Activated T-cell treated with anti-CD3 and anti-CD28 coated beads, Interleukin-2, amount 50 U/mL, for 24 hours (primary cell): ENCODE measurements around the gene LRRC45.
A peak's percentile ranks its signal among the peaks of the same experiment; 100 is the strongest.

Experiments
- DNase-seq: peaks from one replicate; pipeline ENCODE4 v3.0.0-alpha.2; 2020
- H3K27ac Mint-ChIP-seq: 2 replicates; pipeline ENCODE4 v1.8.0; 2020; ENCODE audit warnings: mild to moderate bottlenecking, mixed read lengths
- H3K27me3 Mint-ChIP-seq: 2 replicates; pipeline ENCODE4 v1.8.0; 2020; ENCODE audit warnings: mixed read lengths
- H3K36me3 Mint-ChIP-seq: 2 replicates; pipeline ENCODE4 v1.8.0; 2020; ENCODE audit warnings: low read depth, mixed read lengths
- H3K4me1 Mint-ChIP-seq: 2 replicates; pipeline ENCODE4 v1.8.0; 2020; ENCODE audit warnings: low read depth, mixed read lengths
- H3K4me3 Mint-ChIP-seq: 2 replicates; pipeline ENCODE4 v1.8.0; 2020; ENCODE audit warnings: mild to moderate bottlenecking, moderate library complexity, mixed read lengths
- H3K9me3 Mint-ChIP-seq: 2 replicates; pipeline ENCODE4 v1.8.0; 2020; ENCODE audit warnings: mixed read lengths

Gene LRRC45

GRCh38 chr17:81999587-81999975 lies 23.5 kb upstream of the LRRC45 start:
- H3K36me3 Mint-ChIP-seq, result peaks cover 17% of the 10 kb centered on the region
- no peaks in the 10 kb centered on the region for H3K9me3 Mint-ChIP-seq
- no peak overlapping the region for H3K27ac Mint-ChIP-seq
- H3K27me3 Mint-ChIP-seq, result no peaks in the 10 kb centered on the region
- H3K4me1 Mint-ChIP-seq, result peaks cover 2% of the 10 kb centered on the region
- H3K4me3 Mint-ChIP-seq, result no peak overlapping the region
- no peak for DNase-seq

- H3K27me3 Mint-ChIP-seq, result no peaks in the 10 kb centered on the region
- H3K9me3 Mint-ChIP-seq, result no peaks in the 10 kb centered on the region
- peaks cover 2% of the 10 kb centered on the region for H3K4me1 Mint-ChIP-seq
- DNase-seq, result no peak
- no peak overlapping the region for H3K27ac Mint-ChIP-seq
- H3K4me3 Mint-ChIP-seq, result no peak overlapping the region
- peaks cover 14% of the 10 kb centered on the region for H3K36me3 Mint-ChIP-seq
Measured at GRCh38 chr17:81999976-82000802, 22.9 kb upstream of the LRRC45 start.

DNA sequence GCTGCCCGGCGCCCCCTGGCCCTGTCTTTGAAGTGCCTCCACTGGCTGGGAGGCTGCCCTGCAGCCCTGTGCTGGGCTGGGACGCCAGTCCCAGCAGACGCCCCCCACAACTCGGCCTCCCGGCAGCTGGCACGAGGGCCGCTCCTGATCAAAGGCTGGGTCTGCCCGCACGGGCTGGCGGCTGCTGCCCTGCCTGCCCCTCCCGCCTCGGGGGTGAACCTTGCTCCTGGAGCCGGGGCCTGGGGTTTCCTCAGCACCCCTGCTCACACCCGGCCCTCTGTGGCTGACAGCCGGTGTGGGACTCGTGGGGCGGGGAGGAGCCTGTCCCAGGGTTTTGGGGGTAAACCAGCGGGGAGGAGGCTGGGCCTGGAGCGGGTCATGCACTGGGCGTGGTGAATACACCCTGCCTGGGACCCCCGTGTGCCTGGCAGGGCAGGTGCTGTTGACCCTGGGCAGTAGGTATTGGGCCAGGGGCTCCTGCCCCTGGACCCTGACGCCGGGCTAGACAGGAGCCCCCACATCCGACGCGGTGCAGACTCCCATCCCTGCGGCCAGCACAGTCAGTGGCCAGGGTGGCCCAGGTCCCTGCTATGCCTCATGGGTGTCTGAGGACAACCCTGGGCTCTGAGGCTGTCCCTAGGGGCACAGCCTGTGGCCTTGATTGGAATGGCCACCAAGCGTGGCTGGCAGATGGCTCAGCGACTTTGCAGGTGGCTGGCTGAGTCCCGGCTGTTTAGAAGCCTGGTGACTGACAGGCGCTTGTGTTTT lies 22.1 kb upstream of the LRRC45 start:
- Mint-ChIP-seq H3K27me3 (no peaks in the 10 kb centered on the region), H3K27ac (no peak overlapping the region), H3K36me3 (peaks cover 12% of the 10 kb centered on the region), H3K4me3 (no peak overlapping the region), H3K4me1 (peaks cover 2% of the 10 kb centered on the region), H3K9me3 (no peaks in the 10 kb centered on the region)
- no peak for DNase-seq

GRCh38 chr17:82001571-82002056 lies 21.5 kb upstream of the LRRC45 start:
- H3K9me3 Mint-ChIP-seq, result no peaks in the 10 kb centered on the region
- no peaks in the 10 kb centered on the region for H3K27me3 Mint-ChIP-seq
- DNase-seq, result no peak
- H3K4me1 Mint-ChIP-seq, result peaks cover 2% of the 10 kb centered on the region
- H3K27ac Mint-ChIP-seq, result no peak overlapping the region
- no peak overlapping the region for H3K4me3 Mint-ChIP-seq
- peaks cover 9% of the 10 kb centered on the region for H3K36me3 Mint-ChIP-seq

- DNase-seq, result peak; percentile 55
- H3K27me3 Mint-ChIP-seq, result no peaks in the 10 kb centered on the region
- peak overlapping the region; percentile 40 for H3K27ac Mint-ChIP-seq
- peaks cover 2% of the 10 kb centered on the region for H3K4me1 Mint-ChIP-seq
- no peak overlapping the region for H3K4me3 Mint-ChIP-seq
- peaks cover 2% of the 10 kb centered on the region for H3K36me3 Mint-ChIP-seq
- H3K9me3 Mint-ChIP-seq, result no peaks in the 10 kb centered on the region
Measured at GRCh38 chr17:82003411-82004381, 19.4 kb upstream of the LRRC45 start.

GRCh38 chr17:82004517-82005455 lies 18.3 kb upstream of the LRRC45 start:
- no peaks in the 10 kb centered on the region for H3K27me3 Mint-ChIP-seq
- H3K4me1 Mint-ChIP-seq, result peaks cover 2% of the 10 kb centered on the region
- H3K27ac Mint-ChIP-seq, result no peak overlapping the region
- no peaks in the 10 kb centered on the region for H3K9me3 Mint-ChIP-seq
- H3K36me3 Mint-ChIP-seq, result peaks cover under 1% of the 10 kb centered on the region
- DNase-seq, result no peak
- no peak overlapping the region for H3K4me3 Mint-ChIP-seq

DNA sequence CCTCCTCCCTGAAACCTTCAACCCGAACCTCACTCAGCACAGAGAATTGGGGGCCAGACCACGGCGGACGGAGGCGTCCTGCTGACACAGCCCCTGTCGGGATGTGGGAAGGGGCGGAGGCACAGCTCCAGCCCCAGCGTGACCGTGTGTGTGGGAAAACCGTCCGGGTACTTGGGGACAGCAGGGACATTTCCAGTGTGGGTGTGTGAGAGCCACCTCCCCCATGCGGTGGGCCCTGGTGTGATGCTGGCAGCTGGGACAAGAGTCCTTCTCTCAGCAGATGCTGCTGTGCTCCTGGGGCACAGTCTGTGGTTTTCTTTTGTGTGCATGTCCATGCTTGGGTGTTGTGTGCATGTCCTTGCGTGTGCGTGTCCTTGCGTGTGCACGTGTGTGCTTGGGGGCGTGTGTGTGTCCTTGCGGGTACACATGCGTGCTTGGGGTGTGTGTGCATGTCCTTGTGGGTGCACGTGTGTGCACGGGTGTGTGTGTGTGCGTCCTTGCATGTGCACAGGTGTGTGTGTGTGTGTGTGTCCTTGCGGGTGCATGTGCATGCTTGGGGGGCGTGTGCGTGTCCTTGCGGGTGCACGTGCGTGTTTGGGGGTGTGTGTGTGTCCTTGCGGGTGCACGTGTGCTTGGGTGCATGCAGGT lies 17.3 kb upstream of the LRRC45 start:
- Mint-ChIP-seq H3K27me3 (no peaks in the 10 kb centered on the region), H3K27ac (no peak overlapping the region)

DNA sequence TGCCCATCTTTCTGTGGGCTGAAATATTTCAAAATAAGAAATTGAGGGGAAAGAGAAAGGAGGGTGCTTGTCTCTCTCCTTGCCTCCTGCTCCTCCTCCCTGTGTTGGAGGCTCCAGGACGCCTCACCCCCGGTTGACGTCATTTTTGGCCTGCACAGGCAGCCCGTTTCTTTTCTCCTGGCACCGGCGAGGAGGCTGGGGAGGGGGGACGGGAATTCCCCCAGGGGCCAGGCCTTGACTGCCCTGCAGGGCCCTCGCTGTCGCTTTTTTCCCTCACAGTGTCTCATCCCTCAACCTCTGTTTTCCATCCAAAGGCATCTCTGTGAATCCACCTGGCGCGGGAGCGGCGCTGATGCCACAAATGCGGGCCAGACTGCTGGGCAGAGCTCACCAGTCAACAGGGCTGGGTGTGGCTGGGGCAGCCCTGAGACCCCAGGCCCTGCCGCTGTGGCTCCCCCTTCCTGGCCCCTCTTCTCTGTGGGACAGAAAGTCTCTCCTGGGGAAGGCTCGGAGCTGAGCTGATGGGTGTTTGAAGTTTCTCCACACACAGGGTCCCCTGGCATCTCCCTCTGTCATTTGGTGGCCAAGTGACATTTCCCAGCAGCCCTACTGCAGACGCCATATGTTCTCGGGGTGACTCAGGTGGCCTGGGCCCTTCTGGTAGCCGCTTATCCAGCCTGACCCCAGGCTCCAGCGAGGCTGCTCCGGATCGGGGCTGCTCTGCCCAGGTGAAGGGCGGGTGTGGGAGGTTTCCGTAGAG lies 16.5 kb upstream of the LRRC45 start:
- H3K27ac Mint-ChIP-seq, result no peak overlapping the region
- H3K36me3 Mint-ChIP-seq, result no peaks in the 10 kb centered on the region
- H3K4me3 Mint-ChIP-seq, result no peak overlapping the region
- no peaks in the 10 kb centered on the region for H3K9me3 Mint-ChIP-seq
- peaks cover 2% of the 10 kb centered on the region for H3K4me1 Mint-ChIP-seq
- H3K27me3 Mint-ChIP-seq, result no peaks in the 10 kb centered on the region
- DNase-seq, result no peak

More for the DNA sequence above, 17.3 kb upstream of the LRRC45 start:
- Mint-ChIP-seq H3K4me3 (no peak overlapping the region), H3K36me3 (no peaks in the 10 kb centered on the region), H3K4me1 (peaks cover 2% of the 10 kb centered on the region), H3K9me3 (no peaks in the 10 kb centered on the region)
- no peak for DNase-seq

- no peaks in the 10 kb centered on the region for H3K36me3 Mint-ChIP-seq
- no peaks in the 10 kb centered on the region for H3K27me3 Mint-ChIP-seq
- H3K4me3 Mint-ChIP-seq, result no peak overlapping the region
- no peaks in the 10 kb centered on the region for H3K9me3 Mint-ChIP-seq
- H3K4me1 Mint-ChIP-seq, result peaks cover 2% of the 10 kb centered on the region
- no peak for DNase-seq
- no peak overlapping the region for H3K27ac Mint-ChIP-seq
Measured at GRCh38 chr17:82007228-82007494, 15.9 kb upstream of the LRRC45 start.

DNA sequence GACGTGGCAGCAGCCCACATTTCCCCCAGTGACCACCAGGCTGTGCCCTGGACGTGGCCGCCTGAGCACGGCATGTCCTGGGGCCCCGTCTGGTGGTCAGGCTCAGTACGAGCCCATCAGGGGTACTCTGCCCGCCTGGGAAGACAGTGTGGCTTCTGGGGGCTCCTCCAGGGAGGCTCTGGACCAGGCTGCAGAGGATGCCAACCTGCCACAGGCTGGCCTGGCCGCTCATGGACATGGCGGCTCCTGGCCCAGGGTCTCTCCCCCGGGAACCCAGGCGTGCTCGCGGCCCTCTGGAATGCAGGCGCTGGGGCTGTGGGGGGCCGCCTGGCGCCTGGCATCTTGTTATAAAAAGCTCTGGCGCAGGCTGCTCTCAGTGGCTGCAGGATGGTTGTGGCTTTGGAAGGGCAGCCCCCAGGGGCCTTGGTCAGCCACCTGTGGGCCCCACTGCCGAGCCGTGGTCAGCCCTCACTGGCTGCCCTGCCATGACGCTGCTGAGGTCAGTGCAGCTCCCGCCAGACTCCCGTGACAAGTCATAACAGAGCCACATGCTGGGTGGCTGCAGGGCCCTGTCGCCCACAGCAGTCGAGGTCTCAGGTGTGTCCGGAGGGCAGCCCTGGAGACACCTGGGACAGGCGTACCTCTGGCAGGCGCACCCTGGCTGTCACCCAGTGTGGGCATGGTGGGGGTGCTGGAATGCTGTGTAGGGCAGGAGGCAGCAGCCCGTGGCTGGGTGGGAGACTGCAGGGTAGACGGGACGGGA lies 15.4 kb upstream of the LRRC45 start:
- Mint-ChIP-seq H3K36me3 (no peaks in the 10 kb centered on the region), H3K27me3 (no peaks in the 10 kb centered on the region)

DNA sequence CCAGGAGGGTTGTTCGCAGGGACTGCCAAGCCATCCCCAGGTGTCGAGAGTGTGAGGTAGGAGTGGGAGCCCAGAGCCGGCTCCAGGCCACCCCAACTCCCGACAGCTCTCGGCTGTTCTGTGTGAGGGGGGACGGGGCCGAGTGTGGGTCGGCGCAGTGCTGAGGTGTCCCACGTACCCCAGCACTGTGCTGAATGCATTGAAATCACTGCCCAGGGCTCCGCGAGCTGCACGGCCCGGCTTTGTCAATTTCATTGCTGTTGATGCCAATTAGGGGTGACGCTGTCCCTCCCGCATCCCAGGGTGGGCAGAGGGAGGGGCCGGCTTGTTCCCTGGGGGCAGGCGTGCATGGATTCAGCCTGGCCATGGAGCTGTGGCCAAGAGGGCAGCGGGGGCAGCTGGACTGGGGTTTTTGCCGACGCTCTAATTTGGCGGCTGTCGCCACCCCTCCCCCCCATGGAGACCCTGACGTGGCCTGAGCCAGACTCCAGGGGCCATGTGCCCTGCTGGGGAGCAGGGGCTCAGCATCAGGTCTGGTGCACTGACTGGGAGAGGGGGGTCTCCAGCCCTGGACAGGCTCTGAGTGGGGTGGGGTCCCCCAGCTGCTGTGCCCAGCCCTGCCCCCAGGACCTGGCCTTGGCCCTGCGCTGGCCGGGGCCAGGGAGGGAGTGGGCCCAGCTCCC lies 14.7 kb upstream of the LRRC45 start:
- H3K27ac Mint-ChIP-seq, result no peak overlapping the region
- H3K36me3 Mint-ChIP-seq, result no peaks in the 10 kb centered on the region
- peaks cover 1% of the 10 kb centered on the region for H3K4me1 Mint-ChIP-seq
- no peak for DNase-seq
- H3K27me3 Mint-ChIP-seq, result no peaks in the 10 kb centered on the region
- no peak overlapping the region for H3K4me3 Mint-ChIP-seq
- no peaks in the 10 kb centered on the region for H3K9me3 Mint-ChIP-seq

More for the DNA sequence above, 15.4 kb upstream of the LRRC45 start:
- no peak for DNase-seq
- H3K27ac Mint-ChIP-seq, result no peak overlapping the region
- peaks cover 2% of the 10 kb centered on the region for H3K4me1 Mint-ChIP-seq
- no peak overlapping the region for H3K4me3 Mint-ChIP-seq
- no peaks in the 10 kb centered on the region for H3K9me3 Mint-ChIP-seq

GRCh38 chr17:82008941-82009405 lies 14.1 kb upstream of the LRRC45 start:
- H3K9me3 Mint-ChIP-seq, result no peaks in the 10 kb centered on the region
- H3K4me3 Mint-ChIP-seq, result no peak overlapping the region

More at GRCh38 chr17:82008941-82009405, 14.1 kb upstream of the LRRC45 start:
- no peaks in the 10 kb centered on the region for H3K36me3 Mint-ChIP-seq
- H3K27me3 Mint-ChIP-seq, result no peaks in the 10 kb centered on the region
- no peak overlapping the region for H3K27ac Mint-ChIP-seq
- no peaks in the 10 kb centered on the region for H3K4me1 Mint-ChIP-seq
- DNase-seq, result no peak
